ENCODE results near the gene SLC51A.

GRCh38 chr3:196194542-196194915 lies 21.8 kb upstream of the SLC51A start:
- no peak for TF ChIP-seq CTCF (conservative IDR thresholded peaks at IDR 0.05 in 1 of 2, IDR thresholded peaks at IDR 0.05 in 1 of 2; ENCODE audit: extremely low read depth in 1 of 2, insufficient read depth in 1 of 2, low read depth in 1 of 2, low read length in 2 of 2)
- TF ChIP-seq EZH2 (IDR thresholded peaks at IDR 0.05; ENCODE audit: borderline replicate concordance, low read length): no peak

Data from mammary epithelial cell (primary cell).